Adrenal gland (tissue), 5 donors: ENCODE results near the gene MICOS13.

Experiments
- CTCF ChIP-seq, 6 experiments: fragments of 450-650 bp in 4 of 6; fragments of 200-600 bp in 2 of 6; sonication (generic) in 1 of 6; IDR thresholded peaks; 1 replicate in 5 of 6; 2 replicates in 1 of 6; pipeline versions ENCODE4 v1.5.1 to v1.8.0; 2016 to 2021; ENCODE audit warnings: antibody characterized with exemption in 6 of 6, mild to moderate bottlenecking in 2 of 6, moderate library complexity in 1 of 6
- POLR2A ChIP-seq, 2 donors: fragments of 450-650 bp; IDR thresholded peaks; one replicate each; pipeline ENCODE4 v1.6.1; 2017; ENCODE audit warnings: antibody characterized with exemption in 2 of 2, mild to moderate bottlenecking in 2 of 2, moderate library complexity in 1 of 2
- donor health status: DM: no; HTN: no; CAD: no.

DNA sequence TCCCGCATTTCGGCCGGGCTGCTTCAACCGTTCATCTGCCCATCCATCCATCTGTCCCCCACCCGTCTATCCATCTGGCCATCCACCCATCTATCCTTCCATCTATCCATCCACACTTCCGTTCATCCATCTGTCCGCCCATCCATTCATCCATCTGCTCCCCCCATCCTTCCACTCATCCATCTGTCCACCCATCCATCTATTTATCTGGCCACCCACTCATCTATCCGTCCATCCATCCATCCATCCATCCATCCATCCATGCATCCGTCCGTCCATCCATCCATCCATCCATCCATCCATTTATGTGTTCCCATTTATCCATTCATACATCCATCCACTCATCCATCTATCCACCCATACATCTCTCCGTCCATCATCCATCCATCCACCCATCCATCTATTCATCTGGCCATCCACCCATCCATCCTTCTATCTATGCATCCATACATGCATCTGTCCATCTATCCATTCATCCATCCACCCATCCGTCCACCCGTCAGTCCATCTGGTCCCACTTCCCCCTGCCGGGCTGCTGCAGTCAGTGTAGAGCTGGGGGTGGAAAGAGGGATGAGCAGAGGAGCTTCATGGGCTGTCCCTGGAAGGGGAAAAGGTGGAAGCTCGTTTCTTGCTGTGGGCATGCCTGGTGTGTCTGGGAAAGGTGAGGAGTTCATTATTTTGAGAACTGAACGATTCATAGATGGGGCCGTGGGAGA, 1.2 kb upstream of the MICOS13 start:
- no peak for TF ChIP-seq POLR2A (IDR thresholded peaks at IDR 0.05)
- TF ChIP-seq CTCF (IDR thresholded peaks at IDR 0.05): no peak
